HG02623 (cell line): Measurements from ENCODE around the gene YWHAB.
"Not testable (repeated sequence)": the region's sequence is repeated elsewhere in the genome, so short reads cannot be mapped to it uniquely, and the experiment has no call there.

ENCODE experiments used
- ATAC-seq: cut with Tn5 transposase; IDR thresholded peaks from one replicate; pipeline ENCODE4 v1.9.1; 2021; ENCODE audit warnings: moderate library complexity; ENCODE audit not compliant: unreplicated experiment

Gene YWHAB

DNA sequence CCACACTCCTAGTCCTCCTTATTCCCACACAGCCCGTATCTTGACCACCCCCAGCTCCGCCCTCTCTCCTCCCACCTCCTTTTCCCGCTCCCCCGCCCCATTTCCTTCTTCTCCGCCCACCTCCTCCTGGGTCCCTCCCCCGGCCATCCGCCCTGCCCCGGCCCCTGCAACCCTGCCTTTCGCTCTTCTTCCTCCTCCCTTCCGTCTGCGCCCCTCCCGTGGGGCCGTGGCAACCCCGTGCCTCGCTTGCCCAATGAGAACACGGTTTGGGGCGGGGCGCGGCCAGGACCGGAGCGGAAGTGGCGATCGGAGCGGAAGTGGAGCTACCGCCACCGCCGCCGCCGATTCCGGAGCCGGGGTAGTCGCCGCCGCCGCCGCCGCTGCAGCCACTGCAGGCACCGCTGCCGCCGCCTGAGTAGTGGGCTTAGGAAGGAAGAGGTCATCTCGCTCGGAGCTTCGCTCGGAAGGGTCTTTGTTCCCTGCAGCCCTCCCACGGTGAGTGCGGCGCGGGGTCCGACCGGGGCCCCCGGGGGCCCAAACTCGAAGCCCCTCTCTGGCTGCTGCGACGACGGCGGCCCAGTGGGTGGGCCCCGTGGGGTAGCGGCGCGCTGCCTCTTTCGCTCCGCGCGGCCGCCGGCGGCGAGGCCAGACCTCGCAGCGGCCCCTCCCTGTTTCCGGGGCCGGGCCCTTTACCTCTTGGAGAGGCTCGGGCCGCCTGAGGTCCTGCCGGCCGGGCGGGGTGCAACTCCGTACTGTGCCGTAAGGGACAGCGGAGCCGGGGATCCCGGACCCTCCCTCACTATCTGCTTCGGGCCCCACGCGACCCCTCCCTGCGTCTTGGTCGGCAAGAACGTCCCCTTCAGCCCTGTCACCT, at the start of gene YWHAB:
Gene YWHAB (plus strand): TSS at position 314 of the 874 bp plus-strand sequence. CDS start 15,829 bp downstream, outside the sequence.
- peak; percentile 93 for ATAC-seq

DNA sequence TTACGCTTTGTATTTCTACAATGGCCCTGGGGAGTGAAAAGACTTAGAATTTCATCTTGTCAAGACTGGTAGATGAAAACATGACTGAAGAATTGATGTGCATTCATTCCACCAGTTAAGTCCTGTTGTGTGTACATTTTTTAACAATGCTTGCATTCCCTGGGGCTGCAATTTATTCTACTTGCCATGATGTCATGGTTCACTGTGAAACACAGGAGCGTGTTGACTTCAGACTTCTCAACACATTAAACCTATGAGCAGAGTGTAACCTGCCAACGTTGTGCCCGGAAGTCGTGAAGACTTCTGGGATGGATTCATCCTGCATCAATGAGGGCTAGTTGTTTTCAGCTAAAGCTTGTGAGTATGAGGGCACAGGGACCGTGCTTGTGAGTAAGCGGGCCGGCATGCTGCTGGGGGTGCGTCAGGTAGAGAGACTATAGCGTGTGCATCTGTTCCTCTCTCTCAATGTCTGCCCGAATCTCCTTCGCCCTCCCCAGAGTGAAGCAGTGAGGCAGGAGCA, 48.8 kb upstream of the YWHAB start:
- no peak for ATAC-seq

DNA sequence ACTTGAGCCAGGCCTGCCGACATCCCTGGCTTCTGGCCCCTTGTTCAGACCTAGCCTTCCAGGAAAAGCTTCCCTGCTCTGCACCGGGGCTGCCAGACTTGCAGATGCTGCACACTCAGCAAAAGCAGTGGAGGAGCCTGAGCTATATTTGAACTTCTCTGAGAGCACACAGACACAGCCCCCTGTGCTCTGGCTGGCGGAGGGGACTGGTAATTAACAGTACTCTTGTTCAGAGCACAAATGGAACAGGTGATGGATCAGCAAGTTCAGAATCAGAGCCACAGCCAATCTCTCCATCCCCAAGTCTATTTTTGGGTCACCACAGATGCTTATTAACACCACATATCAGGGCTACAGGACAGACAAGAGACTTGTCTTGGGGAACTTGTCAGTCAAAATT, 47.6 kb upstream of the YWHAB start:
- no peak for ATAC-seq

DNA sequence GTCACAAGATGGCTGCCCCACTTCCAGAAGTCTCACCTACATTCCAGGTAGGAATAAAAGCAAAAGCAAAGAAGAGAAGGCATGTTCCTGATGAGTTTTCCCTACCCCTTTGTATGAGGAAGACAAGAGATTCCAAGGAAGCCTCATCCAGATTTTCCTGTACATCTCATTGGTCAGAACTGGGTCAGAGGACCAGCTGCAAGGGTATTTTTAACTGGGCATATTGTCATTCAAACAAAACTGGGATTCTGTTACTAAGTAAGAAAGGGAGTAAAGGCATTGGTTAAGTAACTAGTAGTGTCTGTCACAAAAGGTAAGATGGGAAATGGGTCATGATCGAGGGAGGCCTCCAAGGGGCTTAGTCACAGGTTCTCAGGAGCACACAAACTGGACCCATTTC, 47.0 kb upstream of the YWHAB start:
- ATAC-seq = no peak

DNA sequence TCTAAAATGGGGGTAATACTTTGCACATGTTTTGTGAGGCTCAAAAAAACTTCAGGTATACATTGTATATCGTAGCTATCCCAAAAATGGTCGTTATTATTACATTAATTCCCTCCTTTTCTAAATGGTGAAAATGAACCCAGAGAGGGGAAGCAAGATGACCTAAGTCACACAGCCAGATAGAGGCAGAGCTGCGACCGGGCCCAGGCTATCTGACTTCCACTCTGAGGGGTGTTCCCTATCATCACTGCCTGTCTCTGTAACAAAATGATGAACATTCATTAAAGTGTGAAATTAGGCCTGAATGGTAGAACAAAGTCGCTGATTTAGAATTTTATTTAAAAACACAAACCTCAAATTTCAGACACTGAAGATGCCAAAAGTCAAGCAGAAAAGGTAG, 46.0 kb upstream of the YWHAB start:
- ATAC-seq = no peak

DNA sequence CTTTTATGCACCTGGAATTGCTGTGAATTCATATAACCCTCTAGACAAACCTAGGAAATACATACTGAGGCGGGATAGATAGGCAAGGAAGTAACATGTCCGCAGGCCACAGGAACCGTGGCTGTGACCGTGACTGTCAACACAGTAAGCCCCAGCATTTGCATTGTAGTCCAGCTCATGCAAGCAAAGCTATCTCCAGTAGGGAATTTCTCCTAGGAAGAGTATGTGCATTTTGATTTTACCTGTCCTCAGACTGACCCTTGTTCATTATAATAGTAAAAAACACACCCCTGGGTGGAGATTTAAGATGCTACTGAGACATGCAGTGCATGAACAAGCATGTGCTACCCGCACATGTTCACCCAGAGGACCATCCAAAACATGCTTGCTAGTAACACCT, 44.7 kb upstream of the YWHAB start:
- no peak for ATAC-seq

DNA sequence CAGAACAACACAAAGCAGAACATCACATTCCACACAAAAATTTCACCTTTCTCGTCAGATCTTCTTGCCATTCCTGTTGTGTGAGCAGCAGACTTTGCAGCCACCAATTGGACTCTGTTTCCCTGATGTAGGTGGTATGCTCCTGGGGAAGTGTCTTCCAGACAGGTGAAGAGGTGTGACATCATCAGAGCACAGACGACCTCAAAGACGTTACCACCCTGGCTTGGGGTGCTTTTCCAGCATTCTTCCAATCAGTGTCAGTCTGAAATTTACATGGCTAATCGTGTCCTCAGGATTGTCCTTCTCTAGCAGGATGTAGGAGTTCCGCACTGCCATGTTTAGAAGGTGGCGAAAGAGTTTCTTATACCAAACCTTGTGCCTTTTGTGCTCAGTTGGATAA, 43.5 kb upstream of the YWHAB start:
- no peak for ATAC-seq

DNA sequence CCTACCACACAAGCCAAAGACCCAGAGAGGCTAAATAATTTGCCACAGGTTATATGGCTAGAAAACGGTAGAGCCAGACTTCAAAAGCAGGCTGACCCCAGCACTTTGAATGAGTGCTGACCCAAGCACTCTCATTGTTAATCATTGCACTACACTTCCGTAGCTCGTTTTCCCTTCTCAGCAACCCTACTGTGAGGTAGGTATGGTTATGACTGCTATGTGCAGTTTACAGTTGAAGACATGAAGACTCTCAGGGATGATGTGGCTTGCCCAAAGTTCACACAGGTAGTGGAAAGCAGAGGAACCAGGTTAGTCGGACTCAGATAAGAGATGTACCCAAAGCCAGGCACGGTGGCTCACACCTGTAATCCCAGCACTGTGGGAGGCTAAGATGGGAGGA, 41.6 kb upstream of the YWHAB start:
- ATAC-seq = no peak

DNA sequence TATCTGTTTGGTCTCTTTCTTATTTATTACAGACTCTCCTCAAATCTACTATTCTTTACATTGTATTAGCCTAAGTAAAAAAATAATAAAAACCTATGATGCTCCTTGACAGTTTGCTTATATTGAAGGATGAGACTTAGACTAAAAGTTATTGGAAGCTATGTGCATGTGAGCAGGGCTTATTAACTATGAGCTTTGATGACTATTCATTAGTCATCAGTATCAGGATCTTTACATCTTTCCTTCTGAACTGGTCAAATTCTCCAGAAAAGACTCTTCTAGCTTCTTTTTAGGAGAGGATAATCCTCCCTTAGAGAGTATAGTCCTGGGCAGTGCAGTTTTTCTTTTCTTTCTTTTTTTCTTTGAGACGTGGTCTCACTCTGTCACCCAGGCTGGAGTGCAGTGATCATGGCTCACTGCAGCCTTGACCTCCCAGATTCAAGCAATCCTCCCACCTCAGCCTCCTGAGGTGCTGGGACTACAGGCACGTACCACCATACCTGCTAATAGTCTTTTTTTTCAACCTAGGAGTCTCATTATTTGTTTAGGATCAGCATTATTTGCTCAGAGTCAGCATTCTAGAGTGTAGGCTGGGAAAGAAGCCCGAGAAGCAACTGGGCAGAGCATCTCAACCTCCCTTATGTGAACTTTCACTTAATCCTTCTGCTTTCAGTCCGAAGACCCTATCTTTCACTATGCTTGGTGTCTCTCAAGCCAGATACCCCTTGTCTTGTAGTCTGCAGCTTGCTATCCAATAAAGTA, 37.1 kb upstream of the YWHAB start:
- no peak for ATAC-seq

DNA sequence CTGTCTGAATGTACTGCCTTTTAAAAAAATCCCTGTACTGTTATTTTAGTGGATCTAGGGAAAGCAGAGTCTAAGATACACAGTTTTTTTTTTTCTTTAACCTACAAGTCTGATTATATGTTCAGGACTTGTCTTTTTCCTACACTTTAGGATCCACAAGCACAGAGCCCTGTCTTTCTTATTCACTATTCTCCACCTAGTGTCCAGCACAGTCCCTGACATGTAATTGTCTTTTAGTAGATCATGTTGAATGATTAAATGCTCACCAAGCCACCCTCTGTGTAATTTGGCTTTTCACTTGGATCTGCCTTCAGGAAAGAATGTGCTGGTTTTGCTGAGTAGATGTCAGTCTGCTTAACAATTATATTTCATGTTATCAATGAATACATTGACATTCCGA, 35.8 kb upstream of the YWHAB start:
- no peak for ATAC-seq

DNA sequence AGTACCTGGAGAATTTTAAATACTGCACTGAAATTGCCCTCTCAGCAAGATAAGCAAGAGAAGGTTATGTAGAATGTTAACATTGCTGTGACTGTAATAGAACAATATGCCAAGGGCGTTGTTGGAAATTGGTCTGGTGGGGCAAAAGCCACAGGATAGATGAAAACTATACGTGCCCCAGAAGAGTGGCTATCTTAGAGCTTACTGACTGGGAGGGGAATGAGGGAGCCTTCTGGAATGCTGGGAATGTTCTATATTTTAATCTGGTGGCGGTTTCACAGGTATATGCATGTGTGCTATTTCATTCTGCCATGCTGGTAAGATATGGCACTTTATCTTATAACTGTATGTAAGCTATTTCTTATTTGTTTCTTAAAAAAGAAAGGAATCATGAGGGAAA, 35.2 kb upstream of the YWHAB start:
- no peak for ATAC-seq

DNA sequence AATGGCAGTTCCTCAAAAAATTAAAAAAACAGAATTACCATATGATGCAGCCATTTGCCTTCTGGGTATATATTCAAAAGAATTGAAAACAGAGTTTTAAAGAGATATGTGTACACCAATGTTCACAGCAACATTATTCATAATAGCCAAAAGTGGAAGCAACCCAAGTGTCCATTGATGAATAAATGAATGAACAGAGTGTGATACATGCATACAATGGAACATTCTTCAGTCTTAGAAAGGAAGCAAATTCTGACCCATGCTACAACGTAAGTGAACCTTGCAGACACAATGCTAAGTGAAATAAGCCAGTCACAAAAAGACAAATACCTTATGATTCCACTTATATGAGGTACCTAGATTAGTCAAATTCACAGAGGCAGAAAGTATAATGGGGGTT, 34.7 kb upstream of the YWHAB start:
- no peak for ATAC-seq

DNA sequence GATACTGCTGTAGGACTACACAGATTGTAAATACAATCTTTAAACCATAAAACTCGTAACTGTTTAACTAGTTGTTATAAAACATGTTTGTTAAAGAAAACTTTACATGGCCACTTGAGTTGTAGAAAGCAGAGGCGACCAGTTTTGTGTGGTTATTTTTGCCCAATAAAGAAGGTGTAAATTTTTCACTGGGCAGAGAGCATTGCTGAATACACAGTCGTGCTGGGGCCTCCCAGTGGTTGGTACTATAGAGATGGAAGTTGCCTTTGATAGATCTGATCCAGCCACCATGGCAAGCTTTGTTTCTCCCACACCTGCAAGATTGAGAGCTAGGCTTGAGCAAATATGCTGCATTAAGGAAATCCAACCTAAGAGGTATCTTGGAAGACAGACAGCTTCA, 34.0 kb upstream of the YWHAB start:
- ATAC-seq = no peak

DNA sequence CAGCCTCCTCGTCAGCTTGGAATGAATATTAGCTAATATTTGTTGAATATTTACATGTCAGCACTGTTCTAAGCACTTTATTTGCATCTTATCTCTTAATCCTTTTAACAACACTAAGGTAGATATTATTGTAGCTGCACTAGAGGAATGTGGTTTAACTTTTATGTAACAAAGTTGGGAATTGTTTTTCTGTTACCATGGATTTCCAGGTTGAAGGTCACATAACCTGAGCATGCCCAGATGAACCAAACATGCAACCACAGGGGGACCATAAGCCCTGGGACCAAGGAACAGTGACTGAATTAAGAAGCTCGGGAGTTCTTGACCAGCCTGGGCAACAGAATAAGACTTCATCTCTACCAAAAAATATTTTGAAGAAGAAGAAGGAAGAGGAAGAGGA, 29.1 kb upstream of the YWHAB start:
- no peak for ATAC-seq

DNA sequence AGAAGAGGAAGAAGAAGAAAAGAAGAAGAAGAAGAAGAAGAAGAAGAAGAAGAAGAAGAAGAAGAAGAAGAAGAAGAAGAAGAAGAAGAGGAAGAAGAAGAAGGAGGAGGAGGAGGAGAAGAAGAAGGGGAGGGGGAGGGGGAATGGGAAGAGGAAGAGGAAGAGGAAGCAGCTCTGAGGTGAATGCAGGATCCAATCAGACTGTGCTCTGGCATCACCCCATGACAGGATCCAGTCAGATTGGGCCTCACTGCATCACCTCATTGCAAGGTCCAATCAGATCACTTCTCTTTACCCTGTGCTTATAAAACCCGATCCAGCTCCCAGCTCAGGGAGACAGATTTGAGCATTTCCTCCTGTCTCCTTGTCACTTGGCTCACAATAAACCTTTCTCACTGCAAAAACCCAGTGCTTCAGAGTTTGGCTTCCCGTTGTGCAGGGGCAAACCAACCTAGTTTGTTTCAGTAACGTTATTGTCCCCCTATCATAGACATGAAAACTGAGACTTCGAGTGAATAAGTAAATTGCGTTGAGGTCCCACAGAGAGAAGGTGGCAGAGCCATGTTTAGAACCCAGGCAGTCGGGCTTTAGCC, 28.6 kb upstream of the YWHAB start:
- ATAC-seq = no peak

DNA sequence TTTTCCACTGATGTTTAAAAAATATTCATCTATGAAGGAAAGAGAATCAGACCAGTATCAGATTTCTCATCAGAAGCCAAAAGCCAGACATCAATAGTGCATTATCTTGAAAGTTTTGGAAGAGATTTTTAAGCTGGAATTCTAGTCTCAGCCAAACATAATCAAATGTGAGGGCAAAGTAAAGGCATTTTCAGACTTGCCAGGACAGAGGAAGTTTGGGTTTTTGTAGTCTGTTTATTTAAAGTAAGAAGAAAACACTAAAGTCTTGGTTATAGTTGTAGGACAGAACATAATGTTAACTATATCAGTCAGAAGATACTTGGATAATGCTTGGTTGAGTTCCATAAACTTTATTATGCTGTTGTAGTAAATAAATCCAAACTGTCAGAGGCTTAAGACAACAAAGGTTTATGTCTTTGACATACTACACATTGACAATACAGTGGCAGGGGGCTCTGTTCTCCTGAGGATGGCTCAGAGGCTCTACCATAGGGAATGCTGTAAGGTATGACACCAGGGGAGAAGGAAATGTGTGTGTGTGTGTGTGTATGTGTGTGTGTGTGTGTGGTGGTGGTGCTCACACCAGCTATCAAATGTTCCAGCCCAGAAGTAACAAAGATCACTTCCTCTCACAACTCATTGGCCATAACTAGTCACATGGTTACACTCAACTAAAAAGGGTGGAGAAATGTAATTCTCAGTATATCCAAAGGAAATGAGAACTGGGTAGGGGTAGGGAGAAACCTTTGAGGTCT, 26.7 kb upstream of the YWHAB start:
- no peak for ATAC-seq

DNA sequence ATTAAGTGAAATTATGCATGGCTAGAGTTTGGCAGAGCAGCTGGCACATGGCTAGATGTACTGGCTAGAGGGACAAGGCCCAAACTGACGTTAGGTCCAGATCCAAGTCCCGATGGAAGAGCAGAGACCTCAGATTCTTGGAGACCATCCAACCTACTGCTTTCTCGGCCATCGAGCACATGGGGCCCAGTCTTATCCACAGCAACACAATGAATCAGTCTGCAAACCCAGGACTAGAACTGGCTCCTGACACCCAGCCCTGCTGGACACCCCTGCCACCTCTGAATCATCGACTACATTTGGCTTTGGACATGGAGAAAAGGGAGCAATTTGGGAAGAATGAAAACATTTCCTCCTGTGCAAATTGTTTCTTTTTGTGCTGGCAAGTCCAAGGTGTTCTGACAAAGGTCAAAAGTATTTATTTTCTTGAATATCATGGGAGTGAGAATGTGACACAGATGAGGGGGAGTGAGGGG, 23.9 kb upstream of the YWHAB start:
- ATAC-seq = no peak

DNA sequence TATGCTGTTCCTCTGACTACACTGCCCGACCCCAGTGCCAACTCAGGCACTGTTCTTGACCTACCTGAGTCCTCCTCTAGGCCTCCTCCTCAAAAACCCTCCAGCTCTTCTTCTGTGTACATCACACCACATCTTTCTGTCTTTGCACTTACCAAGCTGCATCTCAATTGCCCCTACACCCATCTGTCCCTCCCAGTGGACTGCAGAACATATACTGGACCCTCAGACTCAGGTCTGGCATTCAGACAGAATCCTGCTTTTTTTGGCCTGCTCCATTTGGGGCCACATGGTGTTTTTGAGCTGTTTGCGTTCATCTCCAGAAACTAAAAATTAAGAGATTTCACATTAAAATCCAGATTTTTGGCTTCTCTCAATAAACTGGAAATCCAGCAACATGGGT, 23.2 kb upstream of the YWHAB start:
- no peak for ATAC-seq

DNA sequence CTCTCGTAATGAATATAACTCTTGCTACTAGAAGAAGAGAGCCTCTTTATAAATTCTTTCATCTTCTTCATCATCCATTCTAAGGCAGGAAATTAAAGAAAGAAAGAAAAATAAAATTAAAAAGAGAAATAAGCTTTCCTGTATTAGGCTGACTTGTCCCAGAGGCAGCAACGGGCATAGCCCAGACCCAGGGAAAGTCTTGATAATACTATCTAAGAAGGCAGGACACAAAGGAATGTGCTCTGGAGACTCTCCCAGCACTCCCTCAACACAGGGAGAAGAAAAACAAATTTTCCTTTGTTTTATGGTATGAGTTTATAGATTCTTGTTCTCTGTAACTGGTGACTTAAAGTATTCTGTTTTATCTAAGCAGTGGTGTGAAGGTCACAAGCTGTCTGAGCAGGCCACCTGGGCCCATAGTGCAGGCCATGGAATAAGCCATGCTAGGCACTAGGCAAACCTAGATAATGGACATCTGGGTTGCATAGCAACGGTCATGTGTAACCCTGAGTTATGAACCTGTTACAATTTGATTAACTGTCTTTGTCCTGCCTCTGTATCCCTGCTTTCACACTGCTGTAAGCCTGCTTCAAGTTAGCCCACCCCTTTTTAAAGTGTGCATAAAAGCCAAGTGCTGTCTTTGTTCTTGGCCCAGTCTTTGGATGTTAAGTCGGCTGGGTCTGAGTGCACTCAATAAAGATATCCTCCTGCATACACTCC, 22.0 kb upstream of the YWHAB start:
- not testable (repeated sequence) for ATAC-seq

DNA sequence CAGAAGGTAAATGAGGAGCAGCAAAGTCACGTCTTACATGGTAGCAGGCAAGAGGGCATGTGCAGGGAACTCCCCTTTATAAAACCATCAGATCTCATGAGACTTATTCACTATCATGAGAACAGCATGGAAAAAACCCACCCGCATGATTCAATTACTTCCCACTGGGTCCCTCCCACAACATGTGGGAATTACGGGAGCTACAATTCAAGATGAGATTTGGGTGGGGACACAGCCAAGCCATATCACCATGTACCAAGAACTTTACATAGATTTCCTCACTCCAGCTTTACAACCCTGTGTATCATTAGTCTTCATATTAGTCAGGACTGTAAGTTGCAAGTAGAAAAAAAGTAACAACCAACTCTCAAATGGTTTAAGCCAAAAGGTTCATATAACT, 21.0 kb upstream of the YWHAB start:
- not testable (repeated sequence) for ATAC-seq
